SK-N-SH treated with all-trans-retinoic acid at 6 μM for 48 hours (cell line): ENCODE data around the gene EVI2A.

Experiments
- ARNTL ChIP-seq: fragments of 450-650 bp; formaldehyde crosslinking; IDR thresholded peaks from 2 replicates; pipeline ENCODE4 v1.5.0; 2020; ENCODE audit warnings: low read depth, mild to moderate bottlenecking, moderate library complexity, borderline replicate concordance
- RARB ChIP-seq: fragments of 250-450 bp; sonication (Bioruptor Pico); IDR thresholded peaks from 2 replicates; pipeline ENCODE4 v1.8.0; 2021; ENCODE audit warnings: mild to moderate bottlenecking, moderate library complexity
- ZNF8 ChIP-seq: fragments of 450-650 bp; formaldehyde crosslinking; IDR thresholded peaks from 2 replicates; pipeline ENCODE4 v1.5.0; 2020; ENCODE audit warnings: mild to moderate bottlenecking, moderate library complexity
- TF ChIP-seq, protein P1 (sequence below): fragments of 250-450 bp; sonication (Bioruptor Pico); IDR thresholded peaks from 2 replicates; pipeline ENCODE4 v1.8.0; 2020; ENCODE audit warnings: mild to moderate bottlenecking, moderate library complexity, borderline replicate concordance

DNA sequence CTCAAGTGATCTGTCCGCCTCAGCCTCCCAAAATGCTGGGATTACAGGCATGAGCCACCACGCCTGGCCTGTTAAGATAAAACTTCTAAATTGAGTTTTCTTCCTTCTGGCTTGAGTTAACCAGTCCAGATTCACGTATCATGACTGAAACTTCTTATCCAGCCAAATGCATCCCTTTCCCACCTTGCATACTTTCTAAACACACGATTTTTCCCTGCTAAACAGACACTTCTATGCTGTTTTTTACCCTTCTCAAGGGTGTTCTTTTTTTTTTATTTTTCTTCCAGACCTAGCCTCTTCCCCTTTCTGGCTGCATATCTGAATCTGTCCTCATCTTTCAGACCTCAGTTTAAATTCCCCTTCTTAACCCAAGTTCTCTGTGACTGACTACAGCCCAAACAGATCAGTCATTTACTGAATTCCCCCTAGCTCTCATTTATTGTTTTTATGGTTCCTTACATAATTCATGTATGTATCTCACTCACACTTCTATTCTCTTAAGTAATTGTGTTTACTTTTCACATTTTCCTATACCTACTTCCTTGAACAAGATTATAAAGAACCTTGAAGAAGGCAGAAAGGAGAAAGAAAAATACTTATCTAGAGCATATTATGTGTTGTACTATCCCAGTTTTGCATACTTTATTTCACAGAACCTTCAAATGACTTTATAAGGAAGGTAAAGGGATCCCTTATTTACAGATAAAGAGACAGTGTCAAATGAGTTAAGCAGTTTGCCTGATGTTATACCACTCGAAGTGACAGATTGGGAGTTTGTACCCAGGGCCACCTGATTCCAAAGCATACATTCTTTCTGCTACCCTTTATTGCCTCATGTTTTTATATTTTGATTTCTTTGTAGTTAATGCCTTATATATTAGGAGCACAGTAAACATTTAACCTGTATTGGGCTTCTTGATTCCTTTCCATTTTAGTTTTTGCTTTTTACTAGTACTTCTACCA lies 12.8 kb downstream of the EVI2A start:
- TF ChIP-seq RARB (no peak), ZNF8 (CRISPR knock-in tag) (no peak), ARNTL (CRISPR knock-in tag) (no peak)
- TF ChIP-seq, protein P1, sequence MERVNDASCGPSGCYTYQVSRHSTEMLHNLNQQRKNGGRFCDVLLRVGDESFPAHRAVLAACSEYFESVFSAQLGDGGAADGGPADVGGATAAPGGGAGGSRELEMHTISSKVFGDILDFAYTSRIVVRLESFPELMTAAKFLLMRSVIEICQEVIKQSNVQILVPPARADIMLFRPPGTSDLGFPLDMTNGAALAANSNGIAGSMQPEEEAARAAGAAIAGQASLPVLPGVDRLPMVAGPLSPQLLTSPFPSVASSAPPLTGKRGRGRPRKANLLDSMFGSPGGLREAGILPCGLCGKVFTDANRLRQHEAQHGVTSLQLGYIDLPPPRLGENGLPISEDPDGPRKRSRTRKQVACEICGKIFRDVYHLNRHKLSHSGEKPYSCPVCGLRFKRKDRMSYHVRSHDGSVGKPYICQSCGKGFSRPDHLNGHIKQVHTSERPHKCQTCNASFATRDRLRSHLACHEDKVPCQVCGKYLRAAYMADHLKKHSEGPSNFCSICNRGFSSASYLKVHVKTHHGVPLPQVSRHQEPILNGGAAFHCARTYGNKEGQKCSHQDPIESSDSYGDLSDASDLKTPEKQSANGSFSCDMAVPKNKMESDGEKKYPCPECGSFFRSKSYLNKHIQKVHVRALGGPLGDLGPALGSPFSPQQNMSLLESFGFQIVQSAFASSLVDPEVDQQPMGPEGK (CRISPR knock-in tag), result no peak
